K562 (cell line): ENCODE results near the gene MAP1LC3B. TPM values are rescaled to one million over a fixed set of nuclear protein-coding genes. Genes with fewer than 3 reads are reported as not detected.

Experiments used
- BRD9 ChIP-seq: fragments of 450-650 bp; IDR thresholded peaks from 2 replicates; pipeline ENCODE4 v1.6.1; 2018; ENCODE audit warnings: low read depth; ENCODE audit not compliant: partially characterized antibody
- DMBX1 ChIP-seq: fragments of 250-450 bp; sonication (Bioruptor Pico); IDR thresholded peaks from 2 replicates; pipeline ENCODE4 v1.8.0; 2022; ENCODE audit warnings: inconsistent platforms, mild to moderate bottlenecking, moderate library complexity, borderline replicate concordance
- ETV1 ChIP-seq: fragments of 450-650 bp; conservative IDR thresholded peaks from 2 replicates; pipeline ENCODE4 v1.6.1; 2016; ENCODE audit warnings: missing genetic modification characterization, control low read depth, low read depth, missing compliant biosample characterization
- FOXJ3 ChIP-seq: sonication (generic); formaldehyde crosslinking; IDR thresholded peaks from 2 replicates; pipeline ENCODE4 v1.4.0; 2020; ENCODE audit warnings: mild to moderate bottlenecking, missing genetic modification reagents
- POU5F1 ChIP-seq: fragments of 150-350 bp; IDR thresholded peaks from 2 replicates; pipeline ENCODE4 v1.6.1; 2014; ENCODE audit warnings: borderline replicate concordance, low read length, low read depth, mild to moderate bottlenecking; ENCODE audit not compliant: partially characterized antibody
- RBBP5 ChIP-seq: fragments of 200-600 bp; sonication (generic); IDR thresholded peaks from 2 replicates; pipeline ENCODE4 v1.6.1; 2012; ENCODE audit warnings: borderline replicate concordance, mild to moderate bottlenecking, low read length, control low read depth, inconsistent platforms; ENCODE audit not compliant: insufficient read depth, poor library complexity, severe bottlenecking
- SUPT5H ChIP-seq: fragments of 450-650 bp; IDR thresholded peaks from 2 replicates; pipeline ENCODE4 v1.6.1; 2016
- UBTF ChIP-seq, 2 experiments: IDR thresholded peaks; 2 replicates each; pipeline ENCODE4 v1.6.1; 2012; ENCODE audit warnings: improper control_type of control experiment in 2 of 2, low read depth in 2 of 2, low read length in 2 of 2, borderline replicate concordance in 1 of 2
- ZBTB11 ChIP-seq, 3 experiments: fragments of 200-800 bp in 1 of 3; fragments of 250-450 bp in 1 of 3; fragments of 450-650 bp in 1 of 3; sonication (Bioruptor Pico) in 1 of 3; sonication (Bioruptor generic) in 1 of 3; formaldehyde crosslinking in 1 of 3; IDR thresholded peaks; 2 replicates each; pipeline versions ENCODE4 v1.6.1 to v1.8.0; 2016 to 2022; ENCODE audit warnings: mild to moderate bottlenecking in 2 of 3, missing genetic modification characterization in 2 of 3, missing compliant biosample characterization in 1 of 3, moderate library complexity in 1 of 3
- ZNF165 ChIP-seq: fragments of 250-450 bp; sonication (Bioruptor Pico); IDR thresholded peaks from 2 replicates; pipeline ENCODE4 v1.4.0; 2020; ENCODE audit warnings: borderline replicate concordance
- polyA plus RNA-seq, 8 experiments: library from polyadenylated mRNA; depleted of rRNA in 4 of 8; stranded (reverse) in 5 of 8; unstranded in 3 of 8; fragments of >200 nt; fragmentation: Nextera tagmentation in 2 of 8; fragmentation: Illumina TruSeq in 1 of 8; extraction: Ambion mirVana in 2 of 8; extraction: Trizol in 1 of 8; gene quantifications; 2 replicates each; pipeline versions ENCODE4 v1.2.1 to v1.2.3, GENCODE V29; 2011 to 2014; ENCODE audit warnings: inconsistent platforms in 1 of 8, missing spikeins in 1 of 8
- total RNA-seq, 7 experiments: library from RNA; depleted of rRNA in 6 of 7; stranded (reverse); fragments of >200 nt in 6 of 7; fragmentation: Illumina TruSeq in 2 of 7; extraction: Trizol in 2 of 7; gene quantifications; 2 replicates each; pipeline versions ENCODE4 v1.2.1 to v1.2.3, GENCODE V29; 2011 to 2021; ENCODE audit warnings: low replicate concordance in 1 of 7
- TF ChIP-seq, protein P1 (sequence below): fragments of 450-650 bp; IDR thresholded peaks from 2 replicates; pipeline ENCODE4 v1.6.1; 2018; ENCODE audit not compliant: partially characterized antibody
- TF ChIP-seq, protein P2 (sequence below): fragments of 450-650 bp; IDR thresholded peaks from 2 replicates; pipeline ENCODE4 v1.6.1; 2014; ENCODE audit warnings: low read depth, mild to moderate bottlenecking, moderate library complexity, borderline replicate concordance

MAP1LC3B gene
- total and polyA plus RNA-seq, 9 of the 15 experiments (the other 6 are each of a cell fraction or from before 2014, with no cell fraction given), result 16.0 to 81.5 (median 36.7) TPM

GRCh38 chr16:87391950-87392820, at the start of gene MAP1LC3B (continued):
- TF ChIP-seq, protein P1, sequence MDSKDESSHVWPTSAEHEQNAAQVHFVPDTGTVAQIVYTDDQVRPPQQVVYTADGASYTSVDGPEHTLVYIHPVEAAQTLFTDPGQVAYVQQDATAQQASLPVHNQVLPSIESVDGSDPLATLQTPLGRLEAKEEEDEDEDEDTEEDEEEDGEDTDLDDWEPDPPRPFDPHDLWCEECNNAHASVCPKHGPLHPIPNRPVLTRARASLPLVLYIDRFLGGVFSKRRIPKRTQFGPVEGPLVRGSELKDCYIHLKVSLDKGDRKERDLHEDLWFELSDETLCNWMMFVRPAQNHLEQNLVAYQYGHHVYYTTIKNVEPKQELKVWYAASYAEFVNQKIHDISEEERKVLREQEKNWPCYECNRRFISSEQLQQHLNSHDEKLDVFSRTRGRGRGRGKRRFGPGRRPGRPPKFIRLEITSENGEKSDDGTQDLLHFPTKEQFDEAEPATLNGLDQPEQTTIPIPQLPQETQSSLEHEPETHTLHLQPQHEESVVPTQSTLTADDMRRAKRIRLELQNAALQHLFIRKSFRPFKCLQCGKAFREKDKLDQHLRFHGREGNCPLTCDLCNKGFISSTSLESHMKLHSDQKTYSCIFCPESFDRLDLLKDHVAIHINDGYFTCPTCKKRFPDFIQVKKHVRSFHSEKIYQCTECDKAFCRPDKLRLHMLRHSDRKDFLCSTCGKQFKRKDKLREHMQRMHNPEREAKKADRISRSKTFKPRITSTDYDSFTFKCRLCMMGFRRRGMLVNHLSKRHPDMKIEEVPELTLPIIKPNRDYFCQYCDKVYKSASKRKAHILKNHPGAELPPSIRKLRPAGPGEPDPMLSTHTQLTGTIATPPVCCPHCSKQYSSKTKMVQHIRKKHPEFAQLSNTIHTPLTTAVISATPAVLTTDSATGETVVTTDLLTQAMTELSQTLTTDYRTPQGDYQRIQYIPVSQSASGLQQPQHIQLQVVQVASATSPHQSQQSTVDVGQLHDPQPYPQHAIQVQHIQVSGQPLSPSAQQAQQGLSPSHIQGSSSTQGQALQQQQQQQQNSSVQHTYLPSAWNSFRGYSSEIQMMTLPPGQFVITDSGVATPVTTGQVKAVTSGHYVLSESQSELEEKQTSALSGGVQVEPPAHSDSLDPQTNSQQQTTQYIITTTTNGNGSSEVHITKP, result peak; percentile 70
- no peak for TF ChIP-seq ZNF165 (CRISPR knock-in tag)
- TF ChIP-seq FOXJ3, result no peak
- TF ChIP-seq RBBP5, result peak; percentile 54
- TF ChIP-seq SUPT5H, result peak; percentile 83
- TF ChIP-seq DMBX1 (CRISPR knock-in tag), result peak; percentile 14; the same call in 1 of the 2 replicates
- TF ChIP-seq, protein P2, sequence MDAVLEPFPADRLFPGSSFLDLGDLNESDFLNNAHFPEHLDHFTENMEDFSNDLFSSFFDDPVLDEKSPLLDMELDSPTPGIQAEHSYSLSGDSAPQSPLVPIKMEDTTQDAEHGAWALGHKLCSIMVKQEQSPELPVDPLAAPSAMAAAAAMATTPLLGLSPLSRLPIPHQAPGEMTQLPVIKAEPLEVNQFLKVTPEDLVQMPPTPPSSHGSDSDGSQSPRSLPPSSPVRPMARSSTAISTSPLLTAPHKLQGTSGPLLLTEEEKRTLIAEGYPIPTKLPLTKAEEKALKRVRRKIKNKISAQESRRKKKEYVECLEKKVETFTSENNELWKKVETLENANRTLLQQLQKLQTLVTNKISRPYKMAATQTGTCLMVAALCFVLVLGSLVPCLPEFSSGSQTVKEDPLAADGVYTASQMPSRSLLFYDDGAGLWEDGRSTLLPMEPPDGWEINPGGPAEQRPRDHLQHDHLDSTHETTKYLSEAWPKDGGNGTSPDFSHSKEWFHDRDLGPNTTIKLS, result peak; percentile 72
- no peak for TF ChIP-seq BRD9
- TF ChIP-seq POU5F1, result peak; percentile 89
- peak in 1 of 3 experiments; percentile 73; a peak in 2 of 6 replicates for TF ChIP-seq ZBTB11 (CRISPR knock-in tag; IDR thresholded peaks at IDR 0.05)
- no peak for TF ChIP-seq ETV1 (tag)
- 0 out of 4 replicates have a peak, but pooled peaks of 1 of the 2 experiments have one; percentile 51 for TF ChIP-seq UBTF (IDR thresholded peaks at IDR 0.05; ENCODE audit: borderline replicate concordance in 1 of 2, low read depth in 2 of 2, low read length in 2 of 2)
